OCI-LY7 (cell line): ENCODE results near the gene TMEM14A. TPM values are rescaled to one million over a fixed set of nuclear protein-coding genes. Genes with fewer than 3 reads are reported as not detected.

Experiments used
- BruUV-seq: library from RNA; stranded (reverse); fragments of 400-500 nt; replicated peaks from 2 replicates; lab custom pipeline; 2021; lab: Mats Ljungman, UMichigan
- CTCF ChIA-PET: fragments of 300-600 bp; sonication (Branson Sonifier 250); formaldehyde crosslinking; loops from one replicate; lab custom pipeline; 2022; ENCODE audit warnings: antibody characterized with exemption; ENCODE audit not compliant: unreplicated experiment; lab: Charles Lee
- POLR2A ChIA-PET: fragments of 300-600 bp; sonication (Branson Sonifier 250); formaldehyde crosslinking; loops from one replicate; lab custom pipeline; 2022; ENCODE audit warnings: antibody characterized with exemption; lab: Charles Lee
- DNase-seq: peaks from one replicate; pipeline ENCODE4 v3.0.0-alpha.2; 2015; ENCODE audit warnings: low spot score
- H2AFZ ChIP-seq: fragments of 200-600 bp; sonication (generic), shearing (Covaris generic); 2 replicates; pipeline ENCODE4 v1.6.1; 2014; ENCODE audit warnings: mild to moderate bottlenecking, antibody characterized with exemption, low read length, moderate library complexity
- H3K27ac ChIP-seq: fragments of 200-600 bp; sonication (generic); 2 replicates; pipeline ENCODE4 v1.5.1; 2014; ENCODE audit warnings: mixed run types, low read depth, mild to moderate bottlenecking, moderate library complexity, low read length, inconsistent platforms; ENCODE audit not compliant: poor library complexity, severe bottlenecking
- H3K36me3 ChIP-seq: fragments of 200-600 bp; sonication (generic); 2 replicates; pipeline ENCODE4 v1.6.1; 2014; ENCODE audit warnings: mild to moderate bottlenecking, antibody characterized with exemption, low read length, moderate library complexity, mixed read lengths; ENCODE audit not compliant: insufficient read depth
- H3K4me1 ChIP-seq: fragments of 200-600 bp; sonication (generic); 2 replicates; pipeline ENCODE4 v1.5.1; 2014; ENCODE audit warnings: mild to moderate bottlenecking, low read length; ENCODE audit not compliant: insufficient read depth, poor library complexity, severe bottlenecking
- H3K4me2 ChIP-seq: fragments of 200-600 bp; sonication (generic); 2 replicates; pipeline ENCODE4 v1.6.1; 2014; ENCODE audit warnings: mild to moderate bottlenecking, low read length
- H3K4me3 ChIP-seq: fragments of 200-600 bp; sonication (generic); 2 replicates; pipeline ENCODE4 v1.5.1; 2014; ENCODE audit warnings: mild to moderate bottlenecking, low read depth, low read length; ENCODE audit not compliant: poor library complexity, severe bottlenecking
- H3K79me2 ChIP-seq: fragments of 200-600 bp; sonication (generic); 2 replicates; pipeline ENCODE4 v1.6.1; 2016; ENCODE audit warnings: low read depth, mild to moderate bottlenecking, low read length, moderate library complexity, mixed read lengths; ENCODE audit not compliant: insufficient read depth
- H3K9me2 ChIP-seq: fragments of 200-600 bp; sonication (generic); 2 replicates; pipeline ENCODE4 v1.6.1; 2016; ENCODE audit warnings: mild to moderate bottlenecking, low read length, mixed read lengths; ENCODE audit not compliant: insufficient read depth
- H3K9me3 ChIP-seq: fragments of 200-600 bp; sonication (generic); 2 replicates; pipeline ENCODE4 v1.6.1; 2014; ENCODE audit warnings: mild to moderate bottlenecking, mixed run types, low read length, mixed read lengths
- H4K20me1 ChIP-seq: fragments of 200-600 bp; sonication (generic); 2 replicates; pipeline ENCODE4 v1.6.1; 2014; ENCODE audit warnings: mild to moderate bottlenecking, antibody characterized with exemption, low read length, moderate library complexity, mixed read lengths; ENCODE audit not compliant: insufficient read depth
- CTCF ChIP-seq: fragments of 200-600 bp; sonication (generic); conservative IDR thresholded peaks from 2 replicates; pipeline ENCODE4 v1.5.1; 2014; ENCODE audit warnings: mild to moderate bottlenecking, antibody characterized with exemption, low read length, moderate library complexity, mixed read lengths
- EZH2phosphoT487 ChIP-seq: fragments of 200-600 bp; sonication (generic); IDR thresholded peaks from 2 replicates; pipeline ENCODE4 v1.6.1; 2018; ENCODE audit warnings: low read depth, borderline replicate concordance, mild to moderate bottlenecking, mixed run types, antibody characterized with exemption, low read length, moderate library complexity, mixed read lengths
- intact Hi-C: fragments of 100-400 bp; cut with micrococcal nuclease; formaldehyde crosslinking; loops from one replicate; pipeline ENCODE4 v1.10.0; 2022; ENCODE audit not compliant: unreplicated experiment
- small RNA-seq: library from RNA; depleted of rRNA; stranded (forward); fragments of <200 nt; gene quantifications from one replicate; pipeline ENCODE3, GENCODE V24; 2014
- total RNA-seq, 2 experiments: library from RNA; depleted of rRNA in 1 of 2; stranded (reverse); fragments of >200 nt in 1 of 2; shearing (Covaris generic) in 1 of 2; gene quantifications; 2 replicates each; pipeline ENCODE4 v1.2.3, GENCODE V29; 2014 to 2022

TMEM14A gene
- total RNA-seq, 2 experiments from 2014 or later, result 17.8 to 32.7 TPM

GRCh38 chr6:52734072-52734471, 63.2 kb downstream of the TMEM14A start:
- Histone ChIP-seq H4K20me1 (no peaks in the 10 kb centered on the region), H3K4me1 (no peaks in the 10 kb centered on the region), H3K4me3 (no peak overlapping the region), H2AFZ (no peak overlapping the region), H3K9me2 (no peaks in the 10 kb centered on the region), H3K4me2 (no peak overlapping the region), H3K36me3 (no peaks in the 10 kb centered on the region), H3K9me3 (no peaks in the 10 kb centered on the region), H3K79me2 (no peaks in the 10 kb centered on the region), H3K27ac (no peak overlapping the region)
- ChIA-PET POLR2A (interaction anchor here (1.4 kb wide), 1 partner anchor 43 kb away, joined by 4 read pairs; no protein-coding TSS in a partner anchor), CTCF (no interaction called here)
- no peak for TF ChIP-seq EZH2phosphoT487
- no peak for TF ChIP-seq CTCF
- intact Hi-C loops, result no loop called here
- DNase-seq, result no peak
- no TSS peak for BruUV-seq

GRCh38 chr6:52735071-52735470, 64.2 kb downstream of the TMEM14A start:
- no peaks in the 10 kb centered on the region for H3K9me2 ChIP-seq
- H3K4me2 ChIP-seq, result no peak overlapping the region
- ChIA-PET POLR2A (no interaction called here), CTCF (no interaction called here)
- no peak for DNase-seq
- H4K20me1 ChIP-seq, result no peaks in the 10 kb centered on the region
- H3K36me3 ChIP-seq, result no peaks in the 10 kb centered on the region
- H2AFZ ChIP-seq, result no peak overlapping the region
- no peaks in the 10 kb centered on the region for H3K9me3 ChIP-seq
- TF ChIP-seq CTCF (no peak), EZH2phosphoT487 (no peak)
- BruUV-seq, result no TSS peak
- no peaks in the 10 kb centered on the region for H3K79me2 ChIP-seq
- H3K4me3 ChIP-seq, result no peak overlapping the region
- H3K4me1 ChIP-seq, result no peaks in the 10 kb centered on the region
- intact Hi-C loops, result no loop called here
- H3K27ac ChIP-seq, result no peak overlapping the region

- Histone ChIP-seq H2AFZ (no peak overlapping the region), H3K79me2 (no peaks in the 10 kb centered on the region), H3K4me1 (no peaks in the 10 kb centered on the region), H3K9me2 (no peaks in the 10 kb centered on the region), H3K4me3 (no peak overlapping the region), H3K4me2 (no peak overlapping the region), H4K20me1 (no peaks in the 10 kb centered on the region), H3K9me3 (no peaks in the 10 kb centered on the region), H3K27ac (no peak overlapping the region), H3K36me3 (no peaks in the 10 kb centered on the region)
- DNase-seq, result no peak
- intact Hi-C loops, result no loop called here
- POLR2A ChIA-PET, result interaction anchor here (0.6 kb wide), 1 partner anchor 101 kb away, joined by 3 read pairs; no protein-coding TSS in a partner anchor
- TF ChIP-seq CTCF (no peak), EZH2phosphoT487 (no peak)
- BruUV-seq, result no TSS peak
- CTCF ChIA-PET, result no interaction called here
Measured at GRCh38 chr6:52736145-52736544, 65.2 kb downstream of the TMEM14A start.

Small RNA genes lying within 50 kb of the gene (small RNA-seq; reads per million reads assigned to genes)
- not detected for gene AL109918.2

Other genes starting within 250 kb of the TMEM14A start
- gene TRAM2, start 94.1 kb upstream of the TMEM14A start, total RNA-seq (2014; rRNA removed; shearing (Covaris generic)), result 16.3 and 19.3 TPM in 2 replicates
- gene TRAM2, start 94.1 kb upstream of the TMEM14A start, total RNA-seq (2022), result 34.9 and 38.2 TPM in 2 replicates
- not detected in 2 replicates for gene GSTA2, start 92.4 kb downstream of the TMEM14A start, total RNA-seq (2014; rRNA removed; shearing (Covaris generic))
- gene GSTA2, start 92.4 kb downstream of the TMEM14A start, total RNA-seq (2022), result not detected in 2 replicates
- not detected in 2 replicates for gene GSTA1, start 132.7 kb downstream of the TMEM14A start, total RNA-seq (2014; rRNA removed; shearing (Covaris generic))
- gene GSTA1, start 132.7 kb downstream of the TMEM14A start, total RNA-seq (2022), result not detected in 2 replicates
- gene GSTA5, start 169.7 kb downstream of the TMEM14A start, total RNA-seq (2014; rRNA removed; shearing (Covaris generic)), result not detected in 2 replicates
- gene GSTA5, start 169.7 kb downstream of the TMEM14A start, total RNA-seq (2022), result not detected in 2 replicates
- gene GSTA3, start 238.6 kb downstream of the TMEM14A start, total RNA-seq (2014; rRNA removed; shearing (Covaris generic)), result not detected in 2 replicates
- not detected in 2 replicates for gene GSTA3, start 238.6 kb downstream of the TMEM14A start, total RNA-seq (2022)